Activated T-cell treated with anti-CD3 and anti-CD28 coated beads for 4 hours (primary cell): ENCODE measurements around the gene CXorf66.
"Not testable (repeated sequence)": the region's sequence is repeated elsewhere in the genome, so short reads cannot be mapped to it uniquely, and the experiment has no call there.

Experiments used
- DNase-seq: peaks from one replicate; pipeline ENCODE4 v3.0.0-alpha.2; 2020

CXorf66 gene

GRCh38 chrX:139924069-139924695 is 41.1 kb downstream of the CXorf66 start:
- DNase-seq = no peak

DNA sequence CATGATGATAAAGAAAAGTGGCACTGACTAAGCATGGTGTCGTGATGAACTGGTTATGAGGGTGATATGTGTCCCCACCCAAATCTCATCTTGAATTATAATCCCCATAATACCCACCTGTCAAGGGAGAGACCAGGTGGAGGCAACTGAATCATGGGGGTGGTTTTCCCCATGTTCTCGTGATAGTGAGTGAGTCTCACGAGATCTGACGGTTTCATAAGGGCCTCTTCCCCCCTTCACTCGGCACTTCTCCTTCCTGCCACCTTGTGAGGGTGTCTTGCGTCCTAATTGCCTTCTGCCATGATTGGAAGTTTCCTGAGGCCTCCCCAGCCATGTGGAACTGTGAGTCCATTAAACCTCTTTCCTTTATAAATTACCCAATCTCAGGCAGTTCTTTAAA is 44.2 kb downstream of the CXorf66 start:
- DNase-seq = not testable (repeated sequence)

GRCh38 chrX:139920316-139920715 is 45.0 kb downstream of the CXorf66 start:
- no peak for DNase-seq

DNA sequence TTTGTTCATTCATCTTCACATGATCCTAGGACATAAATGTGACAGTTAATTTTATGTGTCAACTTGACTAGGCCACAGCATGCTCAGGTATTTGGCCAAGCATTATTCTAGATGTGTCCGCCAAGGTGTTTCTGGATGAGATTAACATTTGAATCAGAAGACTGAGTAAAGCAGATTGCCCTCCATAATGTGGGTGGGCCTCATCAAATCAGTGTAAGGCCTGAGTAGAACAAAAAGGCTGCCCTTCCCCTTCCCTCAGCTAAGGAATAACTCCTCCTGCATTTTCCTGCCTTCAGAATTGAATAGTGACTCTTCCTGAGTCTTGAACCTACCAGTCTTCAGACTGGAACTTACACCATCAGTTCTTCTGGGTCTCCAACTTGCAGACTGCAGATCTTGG is 50.9 kb downstream of the CXorf66 start:
- DNase-seq = no peak

DNA sequence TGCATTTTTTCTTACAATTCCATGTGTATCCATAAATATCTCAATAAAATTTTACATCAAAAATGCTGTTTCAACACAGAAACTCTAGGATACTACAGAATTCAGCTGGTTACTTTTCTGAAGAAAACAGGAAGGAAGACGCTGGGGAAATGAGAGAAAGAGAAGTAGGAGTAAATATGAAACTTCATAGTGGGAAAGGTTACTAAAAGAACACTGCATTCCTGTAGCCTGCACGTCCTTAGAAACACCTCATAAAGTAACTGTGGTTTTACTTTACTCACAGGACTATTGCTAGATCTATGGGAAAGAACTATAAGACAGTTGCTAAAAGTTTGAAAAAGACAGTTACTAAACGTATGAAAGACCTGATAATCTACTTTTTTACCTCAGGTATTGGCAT is 55.6 kb downstream of the CXorf66 start:
- DNase-seq = no peak

GRCh38 chrX:139907078-139907477 is 58.2 kb downstream of the CXorf66 start:
- DNase-seq = no peak

DNA sequence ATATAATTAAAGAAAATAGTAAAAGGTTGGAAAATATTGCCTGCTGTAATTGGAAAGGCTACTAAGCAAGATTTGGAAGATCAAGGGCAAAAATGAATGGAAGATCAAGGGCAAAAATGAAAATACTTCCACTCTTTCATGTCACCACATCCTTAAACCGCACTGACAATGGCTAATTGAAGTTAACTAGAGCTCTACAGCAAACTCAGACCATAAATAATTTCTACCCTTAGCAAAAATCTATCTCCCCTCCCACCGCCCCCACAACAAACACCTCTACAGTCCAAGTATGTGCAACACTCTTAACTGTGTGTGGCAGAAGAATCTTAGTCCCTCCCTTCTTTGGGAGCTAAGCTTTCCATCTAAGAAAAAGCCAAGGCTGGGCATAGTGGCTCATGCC is 59.6 kb downstream of the CXorf66 start:
- DNase-seq = no peak
